MM.1S (cell line): ENCODE data around the gene LRRC42.

ENCODE experiments used
- DNase-seq: peaks from one replicate; pipeline ENCODE4 v3.0.0-alpha.2; 2015
- H2AFZ ChIP-seq: fragments of 300-600 bp; sonication (generic); 2 replicates; pipeline ENCODE4 v1.6.0; 2016; ENCODE audit warnings: antibody characterized with exemption, low read length
- H3F3A ChIP-seq: fragments of 300-600 bp; sonication (generic); 2 replicates; pipeline ENCODE4 v1.6.1; 2016; ENCODE audit warnings: mild to moderate bottlenecking, antibody characterized with exemption, low read length, moderate library complexity, mixed read lengths; ENCODE audit not compliant: insufficient read depth
- H3K27ac ChIP-seq: fragments of 300-600 bp; sonication (generic); 2 replicates; pipeline ENCODE4 v1.5.1; 2016; ENCODE audit warnings: mild to moderate bottlenecking, low read length
- H3K27me3 ChIP-seq: fragments of 300-600 bp; sonication (generic); replicated peaks from 2 replicates; pipeline ENCODE4 v1.6.0; 2016; ENCODE audit warnings: low read length; ENCODE audit not compliant: insufficient read depth
- H3K36me3 ChIP-seq: fragments of 300-600 bp; sonication (generic); replicated peaks from 2 replicates; pipeline ENCODE4 v1.6.1; 2016; ENCODE audit warnings: mild to moderate bottlenecking, low read length, mixed read lengths; ENCODE audit not compliant: insufficient read depth
- H3K4me1 ChIP-seq: fragments of 300-600 bp; sonication (generic); 2 replicates; pipeline ENCODE4 v1.6.1; 2016; ENCODE audit warnings: low read length, mixed read lengths
- H3K4me2 ChIP-seq: fragments of 300-600 bp; sonication (generic); 2 replicates; pipeline ENCODE4 v1.6.0; 2016; ENCODE audit warnings: low read depth, low read length
- H3K4me3 ChIP-seq: fragments of 300-600 bp; sonication (generic); 2 replicates; pipeline ENCODE4 v1.5.1; 2016; ENCODE audit warnings: low read length, mixed read lengths
- H3K79me2 ChIP-seq: fragments of 300-600 bp; sonication (generic); 2 replicates; pipeline ENCODE4 v1.6.1; 2016; ENCODE audit warnings: mixed run types, low read length, mixed read lengths
- H3K9ac ChIP-seq: fragments of 300-600 bp; sonication (generic); 2 replicates; pipeline ENCODE4 v1.6.1; 2016; ENCODE audit warnings: low read length, mixed read lengths
- H3K9me2 ChIP-seq: fragments of 300-600 bp; sonication (generic); replicated peaks from 2 replicates; pipeline ENCODE4 v1.6.1; 2016; ENCODE audit warnings: mild to moderate bottlenecking, low read length, mixed read lengths; ENCODE audit not compliant: insufficient read depth
- H3K9me3 ChIP-seq: fragments of 300-600 bp; sonication (generic); replicated peaks from 2 replicates; pipeline ENCODE4 v1.6.1; 2016; ENCODE audit warnings: mild to moderate bottlenecking, low read length, mixed read lengths; ENCODE audit not compliant: insufficient read depth
- H4K20me1 ChIP-seq: fragments of 300-600 bp; sonication (generic); 2 replicates; pipeline ENCODE4 v1.6.1; 2016; ENCODE audit warnings: mild to moderate bottlenecking, low read length, moderate library complexity, mixed read lengths; ENCODE audit not compliant: insufficient read depth
- EZH2 ChIP-seq: fragments of 300-600 bp; sonication (generic); optimal IDR thresholded peaks from 2 replicates; pipeline ENCODE3; 2017; ENCODE audit warnings: low read depth, mild to moderate bottlenecking, antibody characterized with exemption, low read length, mixed read lengths
- EZH2phosphoT487 ChIP-seq: fragments of 300-600 bp; sonication (generic); IDR thresholded peaks from 2 replicates; pipeline ENCODE4 v1.6.1; 2018; ENCODE audit warnings: antibody characterized with exemption, low read length
- TF ChIP-seq, protein P1 (sequence below): fragments of 300-600 bp; sonication (generic); IDR thresholded peaks from 2 replicates; pipeline ENCODE4 v1.5.1; 2016; ENCODE audit warnings: antibody characterized with exemption, low read length, mixed read lengths

LRRC42 gene

DNA sequence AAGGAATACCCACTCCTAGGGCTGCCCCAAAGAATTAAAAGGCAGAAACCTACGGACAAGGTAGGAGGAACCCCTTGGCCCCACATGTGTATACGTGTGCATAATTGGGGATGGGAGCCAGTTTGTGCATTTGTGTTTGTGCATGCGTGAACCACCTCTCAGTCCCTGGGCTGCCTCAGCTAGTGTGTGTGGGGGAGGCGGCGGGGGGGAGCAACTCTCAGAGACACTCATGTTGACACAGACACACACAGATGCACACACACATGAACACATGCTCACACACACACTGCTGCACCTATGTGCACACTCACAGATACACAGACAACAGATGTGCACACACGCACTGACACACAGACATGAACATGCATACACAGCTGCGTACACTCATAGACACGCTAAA is 66.7 kb downstream of the LRRC42 start:
- no peak for DNase-seq
- no peaks in the 10 kb centered on the region for H3K9me3 ChIP-seq
- H3K27ac ChIP-seq = no peak overlapping the region
- no peaks in the 10 kb centered on the region for H3K79me2 ChIP-seq
- H3F3A ChIP-seq = no peaks in the 10 kb centered on the region
- H2AFZ ChIP-seq = no peak overlapping the region
- no peak overlapping the region for H3K4me3 ChIP-seq
- no peaks in the 10 kb centered on the region for H3K36me3 ChIP-seq
- TF ChIP-seq EZH2 (no peak), EZH2phosphoT487 (no peak)
- TF ChIP-seq, protein P1, sequence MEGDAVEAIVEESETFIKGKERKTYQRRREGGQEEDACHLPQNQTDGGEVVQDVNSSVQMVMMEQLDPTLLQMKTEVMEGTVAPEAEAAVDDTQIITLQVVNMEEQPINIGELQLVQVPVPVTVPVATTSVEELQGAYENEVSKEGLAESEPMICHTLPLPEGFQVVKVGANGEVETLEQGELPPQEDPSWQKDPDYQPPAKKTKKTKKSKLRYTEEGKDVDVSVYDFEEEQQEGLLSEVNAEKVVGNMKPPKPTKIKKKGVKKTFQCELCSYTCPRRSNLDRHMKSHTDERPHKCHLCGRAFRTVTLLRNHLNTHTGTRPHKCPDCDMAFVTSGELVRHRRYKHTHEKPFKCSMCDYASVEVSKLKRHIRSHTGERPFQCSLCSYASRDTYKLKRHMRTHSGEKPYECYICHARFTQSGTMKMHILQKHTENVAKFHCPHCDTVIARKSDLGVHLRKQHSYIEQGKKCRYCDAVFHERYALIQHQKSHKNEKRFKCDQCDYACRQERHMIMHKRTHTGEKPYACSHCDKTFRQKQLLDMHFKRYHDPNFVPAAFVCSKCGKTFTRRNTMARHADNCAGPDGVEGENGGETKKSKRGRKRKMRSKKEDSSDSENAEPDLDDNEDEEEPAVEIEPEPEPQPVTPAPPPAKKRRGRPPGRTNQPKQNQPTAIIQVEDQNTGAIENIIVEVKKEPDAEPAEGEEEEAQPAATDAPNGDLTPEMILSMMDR = no peak
- no peaks in the 10 kb centered on the region for H3K4me1 ChIP-seq
- H4K20me1 ChIP-seq = no peaks in the 10 kb centered on the region
- H3K27me3 ChIP-seq = no peaks in the 10 kb centered on the region
- no peaks in the 10 kb centered on the region for H3K9me2 ChIP-seq
- no peak overlapping the region for H3K9ac ChIP-seq
- H3K4me2 ChIP-seq = no peak overlapping the region

DNA sequence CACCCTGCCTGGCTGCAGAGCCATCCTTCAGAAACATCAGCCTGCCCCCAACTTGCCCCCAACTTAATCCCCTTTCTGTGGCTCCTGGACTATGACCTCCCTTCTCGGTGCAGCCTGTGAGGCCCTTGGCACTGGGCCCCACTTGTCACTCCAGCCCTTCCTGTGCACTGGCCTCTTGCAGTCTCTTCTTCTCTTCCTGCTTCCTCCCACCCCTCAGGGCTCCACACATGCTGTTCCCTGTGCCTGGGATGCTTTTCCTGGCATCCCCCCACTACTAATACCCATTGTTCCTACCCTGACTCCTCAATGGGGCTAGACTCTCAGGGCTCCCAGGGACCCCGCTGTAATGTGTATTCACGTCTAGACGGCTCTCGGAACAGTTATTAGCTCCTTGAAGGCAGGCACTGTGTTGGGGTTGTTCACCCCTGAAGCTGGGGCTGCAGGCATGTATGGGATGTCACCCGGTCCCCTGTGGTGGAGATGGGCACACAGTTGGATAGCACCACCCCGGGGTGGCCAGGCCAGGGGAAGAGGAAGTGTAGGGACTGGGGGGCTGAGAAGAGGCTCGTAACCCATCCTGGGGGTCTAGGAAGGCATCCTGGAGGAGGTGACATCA is 67.4 kb downstream of the LRRC42 start:
- no peak overlapping the region for H3K4me2 ChIP-seq
- H3K9ac ChIP-seq = no peak overlapping the region
- no peak overlapping the region for H3K4me3 ChIP-seq
- no peaks in the 10 kb centered on the region for H3K27me3 ChIP-seq
- no peaks in the 10 kb centered on the region for H3K9me2 ChIP-seq
- H3K79me2 ChIP-seq = no peaks in the 10 kb centered on the region
- no peaks in the 10 kb centered on the region for H3K36me3 ChIP-seq
- no peak overlapping the region for H2AFZ ChIP-seq
- no peak overlapping the region for H3K27ac ChIP-seq
- DNase-seq = no peak
- H3K4me1 ChIP-seq = no peaks in the 10 kb centered on the region
- no peaks in the 10 kb centered on the region for H4K20me1 ChIP-seq
- TF ChIP-seq EZH2 (no peak), EZH2phosphoT487 (no peak)
- TF ChIP-seq, protein P1 = no peak
- no peaks in the 10 kb centered on the region for H3F3A ChIP-seq
- H3K9me3 ChIP-seq = no peaks in the 10 kb centered on the region

DNA sequence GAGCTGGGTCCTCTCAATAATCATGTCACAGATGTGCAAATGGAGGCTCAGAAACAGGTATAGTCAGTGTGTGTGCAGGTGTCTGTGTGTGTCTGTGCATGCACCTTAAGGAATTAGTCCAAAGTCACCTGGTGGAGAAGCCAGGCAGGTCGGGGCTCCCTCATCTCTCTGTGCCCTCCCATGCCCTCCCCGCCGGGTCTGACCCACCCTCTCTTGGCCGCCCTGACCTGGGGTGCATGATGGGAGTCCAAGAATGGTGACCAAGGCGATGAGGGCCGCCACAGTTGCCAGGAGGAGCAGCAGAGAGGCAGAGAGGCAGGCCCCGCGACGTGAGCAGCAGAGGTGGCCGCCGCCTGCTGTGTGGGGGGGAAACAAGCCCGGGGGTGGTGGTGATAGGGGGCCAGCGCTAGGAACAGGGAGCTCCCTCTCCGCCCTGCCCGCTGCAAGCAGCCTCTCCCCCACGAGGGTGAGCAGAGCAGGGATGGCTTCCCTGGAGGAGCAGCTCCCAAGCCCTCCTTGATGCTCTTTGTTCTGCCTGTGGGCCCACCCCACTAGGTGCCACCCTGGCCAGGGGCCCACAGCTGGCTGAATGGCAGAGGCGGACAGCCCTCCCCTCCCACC is 68.0 kb downstream of the LRRC42 start:
- no peaks in the 10 kb centered on the region for H3F3A ChIP-seq
- no peak overlapping the region for H3K27ac ChIP-seq
- H3K79me2 ChIP-seq = no peaks in the 10 kb centered on the region
- no peak overlapping the region for H2AFZ ChIP-seq
- no peak overlapping the region for H3K4me3 ChIP-seq
- H3K9me2 ChIP-seq = no peaks in the 10 kb centered on the region
- H3K9me3 ChIP-seq = no peaks in the 10 kb centered on the region
- H3K4me2 ChIP-seq = no peak overlapping the region
- DNase-seq = no peak
- no peaks in the 10 kb centered on the region for H3K4me1 ChIP-seq
- H3K27me3 ChIP-seq = no peaks in the 10 kb centered on the region
- H3K36me3 ChIP-seq = no peaks in the 10 kb centered on the region
- TF ChIP-seq EZH2 (no peak), EZH2phosphoT487 (no peak)
- TF ChIP-seq, protein P1 = no peak
- no peaks in the 10 kb centered on the region for H4K20me1 ChIP-seq
- H3K9ac ChIP-seq = no peak overlapping the region
